ENCODE results near the gene NDUFS7.
A peak's percentile ranks its signal among the peaks of the same experiment; 100 is the strongest.

NDUFS7 gene

DNA sequence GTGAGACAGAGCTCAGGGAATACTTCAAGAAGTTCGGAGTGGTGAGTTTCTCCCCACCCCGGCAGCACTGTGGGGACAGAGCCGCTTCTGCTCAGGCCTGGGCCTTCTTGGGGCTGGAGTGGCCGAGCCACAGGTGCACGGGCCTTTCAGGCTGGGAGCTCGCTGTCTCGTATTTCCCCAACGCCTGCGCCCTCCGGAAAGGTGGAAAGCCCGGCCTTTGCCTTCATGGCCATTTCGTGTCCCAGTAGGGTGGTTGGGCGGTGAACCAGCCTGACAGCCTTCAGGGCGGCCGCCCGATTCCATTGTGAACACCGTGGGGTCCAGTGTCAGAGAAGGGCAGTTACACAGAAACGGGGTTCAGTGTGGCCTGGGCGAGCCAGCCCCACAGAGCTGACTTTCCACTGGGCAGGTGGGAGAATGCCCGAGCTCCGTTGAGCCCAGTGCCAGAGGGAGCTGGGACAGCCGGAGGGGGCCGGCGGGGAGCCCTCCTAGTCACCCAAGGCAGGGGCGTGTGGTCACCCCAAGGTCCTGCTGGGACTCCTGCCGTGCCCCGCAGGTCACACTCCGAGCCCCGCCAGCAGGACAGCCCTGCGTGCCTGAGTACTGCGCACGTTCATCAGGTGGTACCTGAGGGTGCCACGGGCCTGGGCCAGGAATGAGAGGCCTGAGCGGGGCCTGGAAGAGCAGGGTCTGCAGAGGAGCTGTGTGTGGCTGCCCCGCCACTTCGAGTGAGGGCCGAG is 37.7 kb downstream of the NDUFS7 start:
- no peaks in the 10 kb centered on the region for H3K27me3 Mint-ChIP-seq (ENCODE audit: low read depth)
- H3K9me3 Mint-ChIP-seq, result no peaks in the 10 kb centered on the region
- H3K36me3 Mint-ChIP-seq (ENCODE audit: low read depth), result peaks cover 30% of the 10 kb centered on the region
- H3K4me3 Mint-ChIP-seq, result no peak overlapping the region
- H3K4me1 Mint-ChIP-seq (ENCODE audit: low read depth), result peaks cover 3% of the 10 kb centered on the region
- H3K27ac Mint-ChIP-seq, result no peak overlapping the region

DNA sequence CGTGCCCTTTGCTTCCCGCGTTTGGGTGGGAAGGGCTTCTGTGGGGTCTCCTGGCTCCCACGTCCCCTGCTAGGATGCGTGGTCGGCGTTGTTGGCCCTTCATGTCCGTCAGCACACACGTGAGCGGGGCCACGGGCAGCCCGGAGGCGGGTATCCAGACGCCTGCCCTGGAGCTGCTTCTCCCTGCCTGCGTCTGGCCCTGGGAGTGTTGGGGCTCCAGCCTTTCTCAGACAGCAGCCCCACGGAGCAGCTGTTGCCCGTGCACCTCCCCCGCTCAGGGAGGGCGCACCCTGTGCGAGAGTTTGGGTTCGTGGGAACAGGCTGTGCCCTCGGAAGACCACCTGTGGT is 38.2 kb downstream of the NDUFS7 start:
- H3K36me3 Mint-ChIP-seq (ENCODE audit: low read depth), result peaks cover 30% of the 10 kb centered on the region
- H3K27ac Mint-ChIP-seq, result no peak overlapping the region
- H3K27me3 Mint-ChIP-seq (ENCODE audit: low read depth), result no peaks in the 10 kb centered on the region
- peaks cover 3% of the 10 kb centered on the region for H3K4me1 Mint-ChIP-seq (ENCODE audit: low read depth)
- H3K4me3 Mint-ChIP-seq, result no peak overlapping the region
- no peaks in the 10 kb centered on the region for H3K9me3 Mint-ChIP-seq

DNA sequence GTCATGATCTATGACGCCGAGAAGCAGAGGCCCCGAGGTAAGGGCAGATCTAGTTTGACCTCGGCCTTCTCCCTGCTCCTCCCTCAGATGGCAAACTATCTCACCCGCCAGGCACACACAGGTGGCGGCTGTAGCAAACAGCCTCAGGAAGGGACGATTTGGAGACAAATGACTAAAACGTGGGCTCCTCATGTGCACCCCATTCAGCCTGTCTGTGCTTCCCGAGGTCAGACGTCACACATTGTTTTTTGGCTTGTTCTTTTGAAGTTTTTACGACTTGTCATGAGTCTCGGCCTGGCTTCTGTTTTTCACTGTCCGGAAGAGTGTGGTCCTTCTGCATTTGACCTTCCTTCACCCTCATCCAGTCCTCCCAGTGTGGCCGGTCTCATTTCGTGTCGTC is 38.7 kb downstream of the NDUFS7 start:
- no peaks in the 10 kb centered on the region for H3K9me3 Mint-ChIP-seq
- no peak overlapping the region for H3K27ac Mint-ChIP-seq
- H3K4me3 Mint-ChIP-seq, result no peak overlapping the region
- H3K4me1 Mint-ChIP-seq (ENCODE audit: low read depth), result peaks cover 3% of the 10 kb centered on the region
- no peaks in the 10 kb centered on the region for H3K27me3 Mint-ChIP-seq (ENCODE audit: low read depth)
- peaks cover 27% of the 10 kb centered on the region for H3K36me3 Mint-ChIP-seq (ENCODE audit: low read depth)

DNA sequence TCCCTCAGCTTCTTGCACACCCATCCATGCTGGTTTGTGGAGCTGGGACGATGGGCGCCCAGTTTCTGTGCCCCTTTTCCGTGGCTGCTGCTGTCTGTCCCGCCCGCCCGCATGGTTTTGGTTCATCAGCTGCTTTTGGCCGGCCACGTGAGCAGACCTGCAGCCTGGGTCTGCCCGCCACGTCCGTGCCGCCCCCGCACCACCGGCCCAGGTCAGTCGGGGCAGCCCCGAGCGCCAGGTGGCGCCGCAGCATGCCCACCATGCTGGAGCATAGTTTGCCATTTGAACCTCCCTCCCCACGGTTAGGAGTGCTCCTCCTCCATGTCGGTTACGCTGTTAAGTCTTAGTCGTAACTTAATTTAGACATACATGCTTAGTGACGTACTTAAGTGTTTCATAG is 39.2 kb downstream of the NDUFS7 start:
- H3K36me3 Mint-ChIP-seq (ENCODE audit: low read depth), result peaks cover 24% of the 10 kb centered on the region
- no peaks in the 10 kb centered on the region for H3K9me3 Mint-ChIP-seq
- H3K4me1 Mint-ChIP-seq (ENCODE audit: low read depth), result peaks cover 3% of the 10 kb centered on the region
- peak overlapping the region; percentile 15 for H3K27ac Mint-ChIP-seq
- no peak overlapping the region for H3K4me3 Mint-ChIP-seq
- no peaks in the 10 kb centered on the region for H3K27me3 Mint-ChIP-seq (ENCODE audit: low read depth)

DNA sequence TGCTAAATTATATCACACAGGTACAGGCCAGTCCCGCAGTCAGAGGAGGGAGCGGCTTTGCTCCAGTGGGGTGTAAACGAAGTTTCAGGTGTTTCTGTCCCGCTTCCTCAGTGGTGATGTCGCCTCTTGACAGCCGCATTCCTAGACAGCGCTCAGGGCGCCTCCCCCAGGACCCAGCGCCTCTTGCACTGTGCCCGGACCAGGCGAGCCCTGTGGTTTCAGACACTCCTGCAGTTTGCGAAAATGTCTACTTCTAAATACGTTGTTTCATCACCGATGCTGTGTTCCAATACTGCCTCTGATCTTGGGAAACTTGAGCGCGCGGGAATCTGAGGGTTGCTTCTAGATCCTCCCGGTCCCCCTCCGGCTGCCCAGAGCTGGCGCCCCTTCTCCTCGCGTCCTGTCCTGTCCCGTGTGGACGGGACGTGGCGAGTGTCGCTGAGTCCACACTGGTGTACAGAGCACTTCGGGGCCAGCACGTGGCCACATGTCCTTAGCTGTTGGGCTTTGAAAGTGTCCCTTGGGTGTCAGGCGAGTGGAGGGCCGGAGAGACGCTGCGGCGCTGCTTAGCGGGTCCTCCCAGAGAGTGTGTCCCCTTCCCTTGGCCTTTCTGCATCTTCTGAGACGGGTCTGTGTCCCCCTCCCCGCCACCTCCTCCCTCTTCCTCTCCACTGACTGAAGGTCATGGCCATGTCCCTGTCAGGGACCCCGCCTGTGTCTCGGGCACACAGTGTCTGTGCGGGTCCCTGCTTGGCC is 39.9 kb downstream of the NDUFS7 start:
- peaks cover 27% of the 10 kb centered on the region for H3K36me3 Mint-ChIP-seq (ENCODE audit: low read depth)

DNA sequence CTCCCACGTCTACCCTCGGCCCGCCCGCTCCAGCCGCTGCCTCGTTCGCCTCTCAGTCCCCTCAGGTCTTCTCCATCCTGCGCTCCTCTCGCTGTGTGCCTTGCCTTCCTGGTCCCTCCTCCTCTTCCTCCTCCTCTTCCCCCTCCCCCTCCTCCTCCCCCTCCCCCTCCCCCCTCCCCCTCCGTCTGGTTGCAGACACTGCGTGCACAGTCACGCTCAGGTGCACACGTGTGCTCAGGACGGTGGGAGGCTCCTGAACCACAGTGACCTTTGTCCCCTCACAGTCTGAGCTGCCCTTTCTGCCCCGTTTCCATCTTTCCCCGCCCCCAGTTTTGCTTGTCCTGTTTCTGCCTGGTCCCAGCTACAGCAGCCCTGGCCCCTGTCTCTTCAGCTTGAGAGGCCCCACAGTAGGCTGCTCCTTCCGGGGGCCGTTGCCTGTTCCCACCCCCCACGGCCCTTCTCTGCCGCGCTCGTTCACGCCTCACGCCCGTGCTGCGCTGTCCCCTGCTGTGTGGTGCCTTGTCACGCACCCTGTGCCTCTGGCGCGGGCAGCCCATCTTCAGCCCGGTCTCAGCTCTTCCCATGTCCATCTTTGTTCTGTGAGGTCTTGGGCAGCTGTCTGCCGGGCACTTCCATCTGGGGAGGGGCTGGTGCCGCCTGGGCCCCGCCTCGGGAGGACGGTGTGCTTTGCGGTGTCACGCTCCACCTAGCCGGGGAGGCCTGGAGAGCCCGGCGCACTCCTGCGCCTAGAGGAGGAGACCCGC is 40.7 kb downstream of the NDUFS7 start:
- Mint-ChIP-seq H3K36me3 (ENCODE audit: low read depth) (peaks cover 25% of the 10 kb centered on the region), H3K9me3 (no peaks in the 10 kb centered on the region), H3K27ac (no peak overlapping the region), H3K4me3 (no peak overlapping the region), H3K4me1 (ENCODE audit: low read depth) (peaks cover 3% of the 10 kb centered on the region), H3K27me3 (ENCODE audit: low read depth) (no peaks in the 10 kb centered on the region)

More for the DNA sequence above, 39.9 kb downstream of the NDUFS7 start:
- Mint-ChIP-seq H3K27ac (peak overlapping the region; percentile 15), H3K4me3 (no peak overlapping the region), H3K9me3 (no peaks in the 10 kb centered on the region), H3K27me3 (ENCODE audit: low read depth) (no peaks in the 10 kb centered on the region), H3K4me1 (ENCODE audit: low read depth) (peaks cover 3% of the 10 kb centered on the region)

DNA sequence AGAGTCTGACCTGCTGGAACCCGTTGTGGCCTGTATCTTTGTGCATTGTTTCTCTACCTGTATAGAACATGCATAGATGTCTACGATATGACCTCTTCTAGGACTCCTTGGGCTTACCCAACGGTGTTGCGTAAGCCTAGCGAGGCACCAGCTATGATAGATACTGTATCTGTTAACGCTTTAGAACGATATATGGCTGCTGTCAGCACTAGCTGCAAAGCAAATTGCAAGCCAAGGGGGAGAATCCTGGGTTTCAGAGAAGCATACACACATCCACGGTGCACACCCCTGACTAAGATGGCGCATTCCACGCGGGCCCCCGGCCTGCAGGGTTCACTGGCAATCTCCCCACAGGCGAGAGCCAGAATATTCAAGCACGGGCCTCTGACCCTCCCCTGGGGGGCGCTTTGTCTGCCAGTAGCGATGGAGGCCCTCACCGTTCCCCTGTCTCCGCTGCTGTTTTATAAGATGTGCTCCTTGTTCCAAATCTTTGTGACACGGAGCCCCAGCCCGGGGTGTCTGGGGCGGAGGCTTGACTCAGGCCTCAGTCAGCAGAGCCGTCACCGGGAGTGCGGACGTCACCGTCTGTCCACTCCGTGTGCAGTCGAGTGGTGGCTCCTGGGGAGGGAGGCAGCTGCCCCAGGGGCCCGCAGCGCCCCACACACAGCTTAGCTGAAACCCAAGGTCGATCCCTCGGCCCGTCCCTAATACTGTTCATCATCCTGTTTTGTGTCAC is 41.6 kb downstream of the NDUFS7 start:
- Mint-ChIP-seq H3K27me3 (ENCODE audit: low read depth) (no peaks in the 10 kb centered on the region), H3K27ac (peak overlapping the region; percentile 49), H3K4me3 (no peak overlapping the region), H3K36me3 (ENCODE audit: low read depth) (peaks cover 22% of the 10 kb centered on the region), H3K9me3 (no peaks in the 10 kb centered on the region), H3K4me1 (ENCODE audit: low read depth) (peaks cover 3% of the 10 kb centered on the region)

DNA sequence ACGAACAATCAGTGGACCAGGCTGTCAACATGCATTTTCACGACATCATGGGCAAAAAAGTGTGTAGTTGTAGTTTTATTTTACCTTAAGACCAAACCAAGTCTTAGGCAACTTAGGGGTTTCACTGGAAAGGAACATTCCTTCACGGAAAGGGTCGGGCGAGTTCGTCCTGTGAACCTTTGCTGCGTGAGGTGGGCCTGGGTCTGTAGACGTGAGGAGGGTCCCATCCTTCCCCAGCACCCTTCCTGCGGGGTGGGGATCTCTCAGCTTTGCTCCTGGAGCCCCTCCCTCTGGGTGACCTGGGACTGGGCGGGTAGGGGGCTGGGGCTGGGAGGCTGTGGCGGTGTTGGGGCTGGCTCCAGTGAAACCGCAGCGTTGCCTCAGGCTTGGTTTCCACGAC is 42.2 kb downstream of the NDUFS7 start:
- Mint-ChIP-seq H3K4me3 (no peak overlapping the region), H3K4me1 (ENCODE audit: low read depth) (peaks cover 3% of the 10 kb centered on the region), H3K9me3 (no peaks in the 10 kb centered on the region), H3K27me3 (ENCODE audit: low read depth) (no peaks in the 10 kb centered on the region), H3K27ac (no peak overlapping the region), H3K36me3 (ENCODE audit: low read depth) (peaks cover 18% of the 10 kb centered on the region)

DNA sequence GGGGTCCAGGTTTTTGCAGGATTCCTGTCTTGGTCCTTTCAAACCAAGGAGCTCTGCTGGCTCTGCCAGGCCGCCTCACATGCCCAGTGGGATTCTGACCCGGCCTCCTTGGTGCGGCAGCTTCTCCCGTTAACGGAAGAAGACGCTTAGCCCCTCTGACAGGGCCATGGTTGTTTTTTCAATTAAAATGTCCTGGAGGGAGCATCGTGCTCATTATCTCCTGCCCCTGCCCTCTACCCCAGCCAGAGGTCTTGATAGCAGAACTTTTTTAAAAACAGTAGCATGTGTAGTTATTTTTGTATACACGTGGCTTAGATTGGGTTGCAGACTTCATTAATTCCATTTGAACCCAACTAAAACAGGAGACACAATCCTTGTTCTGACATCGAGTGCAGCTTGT is 43.0 kb downstream of the NDUFS7 start:
- H3K4me1 Mint-ChIP-seq (ENCODE audit: low read depth), result peaks cover 3% of the 10 kb centered on the region
- no peak overlapping the region for H3K4me3 Mint-ChIP-seq
- H3K27me3 Mint-ChIP-seq (ENCODE audit: low read depth), result no peaks in the 10 kb centered on the region
- no peaks in the 10 kb centered on the region for H3K9me3 Mint-ChIP-seq
- peaks cover 19% of the 10 kb centered on the region for H3K36me3 Mint-ChIP-seq (ENCODE audit: low read depth)
- H3K27ac Mint-ChIP-seq, result no peak overlapping the region

DNA sequence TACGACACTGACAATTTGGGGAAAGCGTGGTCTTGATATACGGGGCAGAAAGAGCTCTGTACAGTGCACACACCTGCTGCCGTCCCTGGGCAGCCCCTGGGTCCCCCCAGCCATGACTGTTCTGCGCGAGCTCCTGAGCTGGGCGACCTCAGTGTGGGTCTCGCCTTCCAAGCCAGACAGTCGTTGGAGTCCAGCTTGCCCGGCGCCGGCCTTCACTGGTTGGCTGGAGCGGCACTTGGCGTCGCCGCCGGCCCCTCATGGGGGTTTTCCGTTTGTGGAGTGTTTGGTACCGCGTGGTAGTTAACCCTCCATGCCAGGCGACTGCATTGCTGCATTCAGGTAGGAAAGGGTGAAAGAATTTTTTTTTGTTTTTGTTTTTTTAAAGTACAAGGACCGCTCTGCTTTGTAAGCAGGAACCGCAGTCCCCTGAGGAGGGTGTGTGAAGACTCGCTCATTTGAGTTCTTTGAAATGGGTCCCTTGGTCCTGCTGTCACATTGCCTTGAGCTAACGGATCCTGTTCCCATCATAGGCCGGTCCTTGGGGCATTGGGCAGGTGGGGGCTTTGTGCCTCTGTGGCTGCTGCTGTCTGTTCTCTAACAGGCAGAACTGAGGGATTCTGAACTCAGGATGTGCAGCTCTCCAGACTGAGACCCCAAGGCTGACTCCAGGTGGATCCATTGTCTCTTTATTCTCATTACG is 43.7 kb downstream of the NDUFS7 start:
- Mint-ChIP-seq H3K4me1 (ENCODE audit: low read depth) (peaks cover 3% of the 10 kb centered on the region), H3K4me3 (no peak overlapping the region), H3K36me3 (ENCODE audit: low read depth) (peaks cover 18% of the 10 kb centered on the region), H3K27me3 (ENCODE audit: low read depth) (no peaks in the 10 kb centered on the region), H3K9me3 (no peaks in the 10 kb centered on the region), H3K27ac (peak overlapping the region; percentile 41)

DNA sequence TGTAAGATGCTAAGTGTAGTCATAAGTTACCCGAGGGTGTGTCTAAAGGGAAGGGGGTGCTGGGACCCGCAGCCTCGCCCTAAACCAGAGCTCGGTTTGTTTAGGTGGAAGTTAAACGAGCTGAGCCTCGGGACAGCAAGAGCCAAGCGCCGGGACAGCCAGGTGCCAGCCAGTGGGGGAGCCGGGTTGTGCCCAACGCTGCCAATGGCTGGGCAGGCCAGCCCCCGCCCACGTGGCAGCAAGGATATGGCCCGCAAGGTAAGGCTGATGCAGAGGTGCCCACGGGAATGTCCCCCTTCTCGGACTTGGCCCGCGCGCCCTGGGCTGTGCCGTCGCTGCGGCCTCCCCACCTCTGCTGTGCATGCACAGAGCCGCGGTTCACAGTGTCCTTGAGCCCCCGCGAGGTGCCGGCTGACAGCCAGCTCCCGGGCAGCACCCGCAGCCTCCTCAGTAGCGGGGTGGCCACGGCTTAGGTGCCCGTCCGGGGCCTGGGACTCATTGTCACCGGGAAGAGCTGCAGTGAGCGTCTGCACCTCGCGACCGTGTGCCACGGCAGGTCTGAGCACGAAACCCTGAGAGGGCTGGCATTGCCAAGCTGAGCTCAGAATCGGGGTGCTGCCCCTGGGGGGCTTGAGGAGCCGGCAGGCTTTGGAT is 45.2 kb downstream of the NDUFS7 start:
- Mint-ChIP-seq H3K4me3 (no peak overlapping the region), H3K4me1 (ENCODE audit: low read depth) (no peaks in the 10 kb centered on the region), H3K9me3 (no peaks in the 10 kb centered on the region), H3K27ac (no peak overlapping the region), H3K36me3 (ENCODE audit: low read depth) (peaks cover 9% of the 10 kb centered on the region), H3K27me3 (ENCODE audit: low read depth) (no peaks in the 10 kb centered on the region)

DNA sequence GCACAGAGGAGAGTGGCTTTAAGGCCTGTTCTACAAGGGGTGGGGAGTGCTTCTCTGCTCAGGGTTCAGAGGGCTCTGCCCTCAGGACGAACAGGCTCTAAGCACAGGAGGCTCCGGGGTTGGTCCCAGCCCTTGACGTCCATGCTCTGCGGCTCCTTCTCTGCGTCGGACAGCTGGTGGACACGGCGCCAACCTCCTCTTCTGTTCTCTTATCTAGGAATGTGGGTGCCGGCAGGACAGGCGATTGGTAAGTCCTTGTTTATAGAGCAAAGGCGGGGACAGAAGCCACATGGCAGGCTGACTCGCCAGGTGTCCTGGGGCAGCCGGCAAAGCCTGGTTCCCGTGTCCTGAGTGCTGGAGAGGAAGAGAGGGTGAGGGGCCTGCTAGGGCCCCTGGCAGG is 46.0 kb downstream of the NDUFS7 start:
- no peaks in the 10 kb centered on the region for H3K27me3 Mint-ChIP-seq (ENCODE audit: low read depth)
- H3K36me3 Mint-ChIP-seq (ENCODE audit: low read depth), result peaks cover 9% of the 10 kb centered on the region
- no peak overlapping the region for H3K4me3 Mint-ChIP-seq
- H3K27ac Mint-ChIP-seq, result no peak overlapping the region
- no peaks in the 10 kb centered on the region for H3K9me3 Mint-ChIP-seq
- no peaks in the 10 kb centered on the region for H3K4me1 Mint-ChIP-seq (ENCODE audit: low read depth)

DNA sequence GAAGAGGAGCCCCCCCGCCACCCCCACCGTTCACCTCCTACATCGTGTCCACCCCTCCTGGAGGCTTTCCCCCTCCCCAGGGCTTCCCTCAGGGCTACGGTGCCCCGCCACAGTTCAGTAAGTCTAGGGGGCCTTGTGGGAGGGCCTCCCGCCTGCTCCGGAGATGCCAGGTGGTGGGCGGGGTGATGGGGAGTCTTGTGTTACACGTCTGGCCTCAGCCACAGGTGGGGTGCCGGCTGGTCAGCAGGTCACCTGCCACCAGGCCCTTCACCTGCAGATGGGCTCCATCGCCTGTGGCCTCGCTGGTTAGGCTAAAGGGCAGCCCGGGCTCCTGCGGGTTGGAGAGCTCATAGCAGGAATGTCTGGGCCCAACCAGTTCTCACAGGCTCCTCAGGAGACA is 46.5 kb downstream of the NDUFS7 start:
- Mint-ChIP-seq H3K27me3 (ENCODE audit: low read depth) (no peaks in the 10 kb centered on the region), H3K4me1 (ENCODE audit: low read depth) (no peaks in the 10 kb centered on the region), H3K9me3 (no peaks in the 10 kb centered on the region), H3K4me3 (no peak overlapping the region), H3K36me3 (ENCODE audit: low read depth) (peaks cover 10% of the 10 kb centered on the region), H3K27ac (no peak overlapping the region)

All from T-helper 1 cell treated with Interleukin-12 subunit alpha and Interleukin-12 subunit beta and Interleukin-4 antibody, amounts not matched to agents 30 μg/mL and 1 μg/mL, for 36 hours (primary cell).